SK-N-DZ (cell line): ENCODE measurements around the gene LRCH3.

Source experiments
- DNase-seq: peaks from one replicate; pipeline ENCODE4 v3.0.0-alpha.2; 2015; ENCODE audit warnings: low spot score

The LRCH3 gene

DNA sequence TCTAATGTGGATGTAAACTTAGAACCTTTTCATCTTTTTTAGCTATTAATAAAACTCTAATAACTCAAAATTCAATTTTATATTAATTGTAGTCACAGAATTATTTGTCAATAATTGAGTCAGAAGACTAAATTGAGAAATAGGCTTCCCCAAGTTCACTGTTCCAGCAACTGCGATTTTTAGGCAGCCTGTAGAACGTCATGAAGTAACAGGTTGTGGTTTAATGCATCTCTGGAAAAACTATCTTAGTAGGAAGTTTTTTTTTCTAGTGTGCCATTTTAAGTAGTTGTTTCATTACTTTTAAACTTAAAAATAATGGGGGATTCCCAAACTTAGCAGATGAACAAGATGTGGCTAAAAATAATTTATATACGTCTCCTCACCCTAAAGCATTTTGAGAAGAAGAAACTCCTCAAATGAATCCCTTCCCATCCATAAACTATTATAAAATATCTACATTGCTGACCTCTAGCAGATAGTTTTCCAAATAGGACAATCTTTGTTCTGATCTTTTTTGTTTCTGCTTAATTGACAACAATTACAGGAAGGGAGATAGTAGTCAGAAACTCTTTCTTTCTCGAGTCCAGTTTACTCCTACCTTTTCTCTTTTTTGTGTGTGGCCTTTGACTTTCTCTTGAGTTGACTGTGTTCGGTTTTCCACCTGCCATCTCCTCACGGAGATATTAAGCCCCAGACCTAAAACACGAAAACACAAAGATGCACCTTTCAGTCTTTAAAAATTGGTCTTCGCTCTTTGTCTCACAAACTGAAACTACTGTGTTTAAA lies 43.1 kb downstream of the LRCH3 start:
- DNase-seq = no peak

DNA sequence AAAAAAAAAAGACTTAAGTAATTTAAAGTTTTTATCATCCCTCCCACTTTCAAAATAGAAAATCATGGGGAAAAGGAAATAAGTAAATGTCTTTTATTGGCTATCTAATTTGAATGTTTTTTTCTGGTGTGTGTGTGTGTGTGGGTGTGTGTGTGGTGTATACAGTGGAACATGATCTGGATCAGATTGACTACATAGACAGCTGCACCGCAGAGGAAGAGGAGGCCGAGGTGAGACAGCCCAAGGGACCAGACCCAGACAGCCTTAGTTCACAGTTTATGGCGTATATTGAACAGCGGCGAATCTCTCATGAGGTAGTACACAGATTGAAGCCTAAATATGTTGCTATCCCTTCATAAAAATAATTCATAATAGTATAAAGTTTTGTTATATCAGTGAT lies 44.5 kb downstream of the LRCH3 start:
- DNase-seq = no peak

DNA sequence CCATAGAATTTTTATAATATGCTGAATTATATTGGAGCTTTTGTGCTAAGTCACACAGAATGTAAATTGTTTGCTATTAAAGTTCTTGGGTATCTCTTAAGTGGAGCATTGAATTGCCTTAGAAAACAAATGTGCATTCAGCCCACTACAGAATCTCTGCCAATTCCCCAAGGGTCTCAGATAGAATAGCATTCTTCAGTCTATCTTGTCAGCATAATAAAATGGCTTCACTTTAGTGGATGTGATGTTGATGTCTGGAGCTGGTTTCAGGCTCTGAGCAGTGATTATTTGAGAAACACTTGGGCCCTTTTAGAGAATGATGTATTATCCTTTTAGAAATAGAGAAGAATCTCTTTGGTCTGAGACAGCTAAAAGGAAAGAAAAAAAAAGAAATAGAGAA lies 45.2 kb downstream of the LRCH3 start:
- DNase-seq = no peak

DNA sequence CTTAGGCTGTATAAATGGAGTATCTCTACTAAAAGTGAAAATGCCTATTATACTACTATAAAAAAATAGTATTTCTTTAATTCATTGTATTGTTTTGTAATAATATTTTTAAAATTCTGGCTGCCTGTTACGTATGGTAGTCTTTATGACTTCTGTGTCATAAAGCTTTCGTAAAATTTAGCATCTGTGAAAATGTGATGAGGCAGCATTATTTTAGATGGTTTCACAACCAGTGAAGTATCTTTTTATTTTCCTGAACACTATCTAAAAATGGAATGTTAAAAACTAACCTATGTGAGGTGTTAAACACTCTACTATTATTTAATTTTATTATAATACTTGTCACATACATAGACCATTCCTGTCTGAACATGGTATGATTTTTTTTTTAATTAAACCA lies 46.2 kb downstream of the LRCH3 start:
- DNase-seq = no peak

DNA sequence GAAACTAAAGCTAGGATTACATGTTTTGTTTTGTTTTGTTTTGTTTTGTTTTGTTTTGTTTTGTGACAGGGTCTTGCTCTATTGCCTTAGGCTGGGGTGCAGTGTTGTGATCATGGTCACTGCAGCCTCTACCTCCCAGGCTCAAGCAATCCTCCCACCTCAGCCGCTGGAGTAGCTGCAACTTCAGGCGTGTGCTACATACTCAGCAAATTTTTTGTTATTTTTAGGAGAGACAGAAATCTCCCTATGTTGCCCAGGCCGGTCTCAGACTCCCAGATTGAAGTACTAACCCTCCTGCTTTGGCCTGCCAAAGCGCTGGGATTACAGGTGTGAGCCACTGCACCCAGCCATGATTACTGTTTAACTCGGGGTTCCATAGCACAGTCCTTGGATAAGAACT lies 50.7 kb downstream of the LRCH3 start:
- DNase-seq = no peak

DNA sequence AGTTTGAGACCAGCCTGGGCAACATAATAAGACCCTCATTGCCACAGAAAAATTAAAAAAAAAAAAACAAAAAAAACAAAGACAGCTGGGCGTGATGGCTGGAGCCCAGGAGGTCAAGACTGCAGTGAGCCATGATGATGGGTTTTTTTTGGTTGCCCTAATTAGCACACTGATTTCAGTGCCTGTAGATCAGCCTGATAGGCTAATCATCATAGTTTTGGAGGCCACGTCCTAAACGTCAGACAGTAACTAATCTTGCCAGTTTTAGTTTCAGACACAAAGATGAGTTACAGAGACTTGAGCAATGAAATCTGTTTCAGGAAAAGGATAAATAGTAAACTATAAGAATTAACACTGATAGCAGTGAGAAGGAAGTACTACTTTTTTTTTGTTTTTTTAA lies 55.4 kb downstream of the LRCH3 start:
- no peak for DNase-seq

DNA sequence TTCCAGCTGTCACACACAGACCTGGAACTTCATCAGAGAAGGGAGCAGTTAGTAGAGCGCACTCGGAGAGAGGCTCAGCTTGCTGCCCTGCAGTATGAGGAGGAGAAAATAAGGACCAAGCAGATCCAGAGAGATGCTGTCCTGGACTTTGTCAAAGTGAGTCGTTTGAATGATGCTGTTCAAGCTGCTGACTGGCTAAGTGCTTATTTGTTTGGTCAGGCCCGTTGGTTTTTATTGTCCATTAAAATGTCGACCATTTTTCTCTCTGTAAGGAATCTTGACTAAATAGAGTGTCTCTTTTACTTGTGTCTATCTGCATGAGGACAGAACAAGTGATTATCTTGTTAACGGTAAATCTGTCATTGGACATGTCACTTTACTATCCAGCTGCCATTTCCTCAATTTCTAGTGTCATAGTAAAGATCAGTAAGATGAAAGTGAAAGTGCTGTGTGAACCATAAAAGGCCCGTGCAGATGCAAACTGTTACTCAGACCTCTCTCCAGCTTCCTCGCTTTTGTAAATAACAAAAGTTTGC lies 56.9 kb downstream of the LRCH3 start:
- DNase-seq = peak; percentile 66

DNA sequence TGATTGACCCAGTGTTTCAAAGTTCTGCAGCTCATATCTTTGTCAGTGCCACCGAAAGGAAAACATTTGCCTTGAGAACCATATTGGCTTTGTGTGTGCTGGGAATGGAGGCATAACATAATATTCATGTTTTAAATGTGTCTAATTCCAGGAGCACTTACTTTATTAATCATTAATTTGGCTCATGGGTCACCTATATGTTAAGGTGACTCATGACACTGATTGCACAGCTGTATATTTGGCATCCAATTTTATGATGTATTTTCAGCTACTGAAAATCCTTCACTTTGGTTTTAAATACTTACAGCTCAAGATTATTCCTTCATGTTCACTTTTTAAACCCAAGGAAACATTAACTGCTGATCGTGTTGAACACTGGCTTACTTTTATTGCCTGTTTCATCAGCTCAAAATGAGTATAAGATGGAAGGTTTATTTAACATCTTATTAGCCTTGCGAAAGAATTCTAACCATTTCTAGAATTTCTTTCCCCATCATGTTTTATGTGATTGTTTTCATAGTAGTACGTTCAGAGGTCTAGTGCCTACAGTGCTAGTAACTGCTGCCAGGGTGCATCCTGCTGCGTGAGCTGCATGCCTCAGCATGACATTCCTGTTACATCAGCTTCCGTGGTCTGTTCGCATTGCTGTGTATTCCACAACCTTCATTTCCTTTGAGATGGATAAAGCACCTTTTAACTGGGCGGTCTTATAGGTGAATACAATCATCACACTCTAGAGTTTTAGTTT lies 63.7 kb downstream of the LRCH3 start:
- DNase-seq = no peak

DNA sequence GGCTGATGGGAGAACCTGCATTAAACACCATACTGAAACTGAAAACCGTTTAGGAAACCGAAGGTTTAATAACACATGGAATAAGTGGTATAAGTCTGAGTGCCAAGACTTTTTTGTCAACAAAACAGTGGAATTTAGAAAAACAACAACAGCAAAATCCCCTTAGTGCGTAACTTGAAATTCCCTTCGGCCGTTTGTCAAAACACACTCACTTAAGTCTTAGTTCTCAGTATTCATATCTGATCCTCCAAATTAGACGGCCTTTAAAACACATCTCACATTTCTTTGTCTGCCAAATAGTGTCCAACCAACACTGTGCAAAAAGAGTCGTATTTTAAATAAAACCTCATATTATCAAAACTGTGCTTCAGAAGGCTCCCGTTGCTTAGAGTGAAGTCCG lies 64.5 kb downstream of the LRCH3 start:
- no peak for DNase-seq

DNA sequence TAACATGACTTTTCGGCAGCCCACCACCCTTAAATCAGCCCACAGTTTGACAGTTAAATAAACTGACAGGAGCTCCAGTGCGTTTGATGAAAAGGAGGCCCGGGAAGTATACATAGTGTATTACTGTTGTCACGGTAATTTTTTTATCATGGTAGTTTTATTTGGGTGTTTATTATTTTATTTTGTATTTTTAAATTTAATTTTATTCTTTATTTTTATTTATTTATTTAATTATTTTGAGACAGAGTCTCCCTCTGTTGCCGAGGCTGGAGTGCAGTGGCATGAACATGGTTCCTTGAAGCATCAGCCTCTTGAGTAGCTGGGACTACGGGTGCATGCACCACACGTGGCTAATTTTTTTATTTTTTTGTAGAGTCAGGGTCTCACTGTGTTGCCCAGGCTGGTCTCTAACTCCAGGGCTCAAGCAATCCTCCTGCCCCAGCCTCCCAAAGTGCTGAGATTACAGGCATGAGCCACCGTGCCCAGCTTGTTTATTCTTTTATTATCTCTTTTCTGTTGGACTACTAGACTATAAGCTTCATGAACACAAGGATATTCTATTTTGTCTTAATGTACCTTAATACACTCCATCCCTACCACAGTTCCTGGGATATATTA lies 65.3 kb downstream of the LRCH3 start:
- DNase-seq = no peak

DNA sequence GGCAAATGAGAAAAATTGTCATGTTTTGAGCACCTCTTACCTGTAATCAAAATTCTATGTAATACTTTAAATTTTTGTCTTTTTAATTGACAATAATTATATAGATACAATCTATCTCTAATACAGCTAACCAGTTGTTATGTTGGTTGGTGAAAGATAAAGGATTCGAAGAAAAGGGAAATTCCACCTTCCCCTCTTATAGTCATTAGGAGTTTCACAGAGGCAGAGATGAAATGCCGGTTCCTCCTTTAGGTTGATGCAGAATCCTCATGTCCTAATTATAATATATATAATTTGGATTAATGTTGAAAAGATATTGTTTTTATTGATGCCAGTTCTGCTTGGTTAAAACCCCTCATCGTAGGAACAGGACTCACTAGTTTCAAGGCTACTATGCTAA lies 67.1 kb downstream of the LRCH3 start:
- DNase-seq = no peak

DNA sequence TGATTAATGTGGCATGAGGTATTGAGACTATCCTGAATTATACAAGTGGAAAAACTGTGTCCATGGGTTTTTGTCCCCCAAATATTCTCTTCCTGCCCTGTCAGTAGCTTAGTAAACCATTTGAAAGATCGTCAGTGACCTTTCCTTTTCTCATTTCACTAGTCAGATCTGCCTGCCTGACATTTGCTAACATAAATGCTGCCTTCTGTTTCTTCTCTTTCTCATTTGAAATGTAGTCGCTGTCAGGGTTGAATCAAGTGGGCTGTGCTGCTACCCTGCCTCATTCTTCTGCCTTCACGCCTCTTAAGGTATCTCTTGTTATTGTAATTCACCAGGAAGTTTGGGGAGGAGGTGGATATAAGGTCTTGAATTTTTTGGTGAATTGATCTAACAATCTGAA lies 67.5 kb downstream of the LRCH3 start:
- DNase-seq = no peak

DNA sequence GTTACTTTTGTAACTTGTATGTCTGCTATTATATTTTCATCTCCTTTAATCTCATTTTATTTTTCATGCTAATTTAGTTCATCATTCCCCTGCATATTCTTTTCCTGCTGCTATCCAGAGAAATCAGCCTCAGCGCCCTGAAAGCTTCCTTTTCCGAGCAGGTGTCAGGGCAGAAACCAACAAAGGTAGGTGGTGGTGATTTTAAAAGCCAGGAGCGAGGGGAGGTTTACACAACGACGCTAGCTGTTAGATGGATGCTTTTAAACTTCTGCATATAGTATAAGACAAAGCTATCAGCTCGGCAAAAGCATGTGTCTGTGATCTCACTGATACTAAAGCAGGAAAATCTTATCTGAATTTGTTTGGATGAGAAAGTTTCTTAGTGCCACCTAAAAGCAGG lies 75.0 kb downstream of the LRCH3 start:
- DNase-seq = no peak

DNA sequence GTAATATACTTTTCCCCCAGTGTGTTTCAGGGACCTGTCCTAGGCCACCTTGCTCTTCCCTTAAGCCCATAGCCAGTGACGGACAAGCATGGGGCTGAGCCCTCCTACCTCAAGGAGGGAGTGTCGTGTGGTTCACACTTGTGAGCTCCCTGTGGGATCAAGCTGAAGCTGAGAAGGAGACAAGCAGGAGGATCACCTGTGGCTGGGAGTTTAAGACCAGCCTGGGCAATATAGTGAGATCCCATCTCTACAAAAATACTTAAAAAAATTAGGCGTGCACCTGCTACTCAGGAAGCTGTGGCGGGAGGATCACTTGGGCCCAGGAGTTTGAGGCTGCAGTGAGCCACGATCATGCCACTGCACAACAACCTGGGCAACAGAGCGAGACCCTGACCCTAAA lies 82.3 kb downstream of the LRCH3 start:
- DNase-seq = no peak

DNA sequence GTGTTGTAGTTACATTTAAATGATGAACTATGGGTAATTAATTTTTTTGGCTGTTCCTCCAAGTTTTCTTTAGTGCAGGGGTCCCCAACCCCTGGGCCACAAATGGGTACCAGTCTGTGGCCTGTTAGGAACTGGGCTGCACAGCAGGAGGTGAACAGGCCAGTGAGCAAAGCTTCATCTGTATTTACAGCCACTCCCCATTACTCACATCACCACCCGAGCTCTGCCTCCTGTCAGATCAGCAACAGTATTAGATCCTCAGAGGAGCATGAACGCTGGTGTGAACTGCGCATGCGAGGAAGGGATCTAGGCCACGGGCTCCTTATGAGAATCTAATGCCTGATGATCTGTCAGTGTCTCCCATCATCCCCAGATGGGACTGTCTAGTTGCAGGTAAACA lies 83.0 kb downstream of the LRCH3 start:
- no peak for DNase-seq

DNA sequence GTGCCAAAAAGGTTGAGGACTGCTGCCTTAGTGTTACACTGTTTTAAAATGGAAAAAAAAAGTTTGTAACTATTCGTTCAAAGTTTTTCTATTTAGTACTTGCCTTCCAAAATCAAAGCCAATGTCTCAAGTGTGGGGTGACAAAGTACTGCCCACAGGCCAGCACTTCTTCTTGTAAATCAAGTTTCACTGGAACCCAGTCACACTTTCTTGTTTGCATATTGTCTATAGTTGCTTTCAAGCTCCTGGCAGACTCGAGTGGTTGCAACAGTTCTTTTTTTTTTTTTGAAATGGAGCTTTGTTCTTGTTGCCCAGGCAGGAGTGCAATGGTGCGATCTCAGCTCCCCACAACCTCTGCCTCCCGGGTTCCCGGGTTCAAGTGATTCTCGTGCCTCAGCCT lies 83.6 kb downstream of the LRCH3 start:
- no peak for DNase-seq

DNA sequence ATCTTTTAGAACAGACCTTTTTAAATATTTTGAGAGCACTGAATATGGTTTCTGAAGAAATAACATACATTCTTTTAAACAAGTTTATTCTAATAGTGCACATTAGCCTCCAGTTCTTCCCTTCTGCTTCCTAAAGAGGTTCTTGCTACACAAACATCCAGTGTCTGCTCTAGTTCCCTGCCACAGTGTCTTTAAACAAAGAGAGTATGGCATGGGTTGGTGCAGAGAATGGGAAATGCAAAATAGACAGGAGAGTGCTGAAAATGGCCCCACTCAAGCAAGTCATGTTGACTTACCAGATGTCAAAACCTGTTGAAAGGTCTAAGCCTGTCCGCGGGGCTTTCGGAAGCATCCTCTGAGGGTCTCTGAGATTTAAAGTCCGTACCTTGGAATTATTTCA lies 86.8 kb downstream of the LRCH3 start:
- DNase-seq = no peak

DNA sequence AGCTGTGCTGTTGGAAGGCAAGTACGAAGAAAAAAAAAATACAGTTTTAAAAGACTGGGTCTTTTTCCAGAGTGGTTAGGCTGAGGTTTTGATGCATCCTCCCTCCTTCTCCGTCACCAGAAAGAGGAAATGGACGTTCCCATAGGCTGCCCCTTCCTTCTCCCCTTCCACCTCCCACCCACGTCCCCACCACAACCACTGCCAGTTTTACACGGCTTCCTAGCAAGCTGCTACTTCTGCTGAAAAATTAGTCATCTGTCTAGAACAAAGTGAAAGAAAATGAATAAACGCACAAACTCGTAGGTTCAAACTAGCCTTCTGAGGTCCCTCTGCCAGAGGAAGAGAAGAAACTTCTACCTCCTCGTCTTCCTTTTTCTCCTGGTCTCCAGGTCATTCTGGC lies 87.4 kb downstream of the LRCH3 start:
- no peak for DNase-seq

DNA sequence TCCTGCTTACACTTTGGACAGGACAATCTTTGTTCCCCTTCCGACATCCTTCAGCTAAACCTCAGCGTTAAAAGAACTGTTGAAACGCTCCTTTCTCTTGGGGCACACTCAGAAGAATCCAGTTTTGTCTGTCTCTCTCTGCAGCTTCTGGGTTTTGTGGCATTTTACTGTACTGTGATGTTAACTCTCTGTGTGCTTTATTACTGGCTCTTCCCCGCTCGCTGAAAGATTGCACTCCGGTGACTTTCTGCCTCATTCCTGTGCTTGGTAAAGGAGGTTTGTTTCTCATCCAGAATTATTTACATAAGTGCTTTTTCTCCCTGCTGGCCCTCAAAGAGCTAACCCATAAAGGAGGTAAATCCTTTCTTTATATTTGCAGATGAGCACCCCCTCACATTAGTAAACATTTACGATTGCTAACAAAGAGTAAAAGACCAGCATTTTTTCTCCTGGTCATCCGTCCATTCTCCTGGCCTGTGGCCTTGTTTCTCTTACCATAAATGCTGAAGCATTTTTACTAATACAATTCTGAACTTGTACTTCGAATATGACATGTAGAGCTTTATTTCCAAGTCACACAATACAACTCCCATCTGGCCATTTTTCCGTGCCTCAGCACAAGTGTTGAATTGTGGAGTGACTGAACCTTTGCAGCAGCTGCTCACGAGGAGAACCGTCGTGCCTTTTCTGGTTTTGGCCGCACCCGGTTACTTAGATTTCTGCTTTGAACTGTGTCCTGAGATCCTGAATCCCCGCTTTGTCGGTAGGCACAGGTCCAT lies 89.6 kb downstream of the LRCH3 start:
- DNase-seq = no peak

DNA sequence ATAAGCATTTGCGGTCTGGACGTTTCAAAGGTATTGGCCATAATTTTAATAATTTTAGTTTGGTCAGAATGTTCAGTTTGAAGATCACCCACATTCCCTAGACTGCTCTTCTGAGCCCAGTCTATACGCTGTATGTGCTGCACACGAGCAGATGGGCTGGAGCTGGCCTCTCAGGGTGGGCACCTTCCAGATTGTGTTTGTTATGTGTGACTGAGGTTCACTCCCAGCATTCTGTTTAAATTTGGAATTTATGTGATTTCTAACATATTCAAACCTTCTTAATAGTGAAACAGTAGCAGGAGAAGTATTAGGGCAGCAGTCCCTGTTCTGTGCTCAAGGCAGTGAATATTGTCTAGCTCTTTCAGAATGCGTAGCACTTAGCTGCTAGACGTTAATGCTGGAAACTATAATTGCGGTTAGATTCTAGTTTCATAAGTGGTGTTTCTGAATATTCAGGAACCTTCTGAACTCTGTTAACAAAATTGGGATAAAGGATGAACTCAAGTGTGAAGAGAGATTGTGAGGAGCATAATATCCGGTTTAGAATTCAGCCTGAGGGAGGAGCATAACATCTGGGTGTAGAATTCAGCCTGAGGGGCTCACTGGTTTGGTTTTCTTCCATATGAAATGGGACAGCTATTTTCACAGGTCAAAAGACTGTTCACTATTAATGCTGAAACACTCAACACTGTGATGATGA lies 90.4 kb downstream of the LRCH3 start:
- DNase-seq = no peak

DNA sequence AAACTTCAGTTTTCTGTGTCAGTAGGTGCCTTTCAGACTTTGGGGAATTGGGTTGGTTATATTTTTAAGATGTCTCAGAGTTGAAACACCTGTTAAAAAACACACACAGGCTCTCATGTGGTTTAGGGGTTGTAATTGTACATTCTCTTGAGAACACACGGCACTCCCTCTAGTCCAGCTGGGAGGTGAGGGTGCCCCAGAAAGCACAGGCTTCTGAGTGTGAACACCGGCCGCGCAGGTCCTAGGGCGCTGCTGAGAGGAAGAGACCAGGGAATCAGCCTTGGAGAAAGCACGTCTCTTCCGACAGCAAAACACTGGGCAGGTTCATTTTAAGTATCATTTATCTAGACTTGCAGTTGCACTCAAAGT lies 90.9 kb downstream of the LRCH3 start:
- DNase-seq = no peak
